H9 (cell line): ENCODE results near the gene LMBRD2. TPM values are rescaled to one million over a fixed set of nuclear protein-coding genes. Genes with fewer than 3 reads are reported as not detected.

Experiments
- DNase-seq: peaks from one replicate; pipeline ENCODE4 v3.0.0-alpha.2; 2017
- H2AFZ ChIP-seq: one replicate; pipeline ENCODE4 v1.6.1; 2013; ENCODE audit warnings: mild to moderate bottlenecking, low read length, control low read depth, moderate library complexity
- H2AK5ac ChIP-seq: 2 replicates; pipeline ENCODE4 v1.6.1; 2013; ENCODE audit warnings: low read length, control low read depth, mixed read lengths; ENCODE audit not compliant: insufficient read length
- H2BK120ac ChIP-seq: one replicate; pipeline ENCODE4 v1.6.1; 2013; ENCODE audit warnings: low read depth, mild to moderate bottlenecking, low read length, control low read depth, inconsistent platforms; ENCODE audit not compliant: poor library complexity, severe bottlenecking
- H2BK12ac ChIP-seq: 2 replicates; pipeline ENCODE4 v1.6.1; 2013; ENCODE audit warnings: low read length, control low read depth, mixed read lengths, low read depth; ENCODE audit not compliant: insufficient read length
- H2BK15ac ChIP-seq: 2 replicates; pipeline ENCODE4 v1.6.1; 2013; ENCODE audit warnings: low read depth, low read length, control low read depth
- H2BK20ac ChIP-seq: one replicate; pipeline ENCODE4 v1.6.1; 2013; ENCODE audit warnings: low read depth, mild to moderate bottlenecking, low read length, control low read depth, inconsistent platforms; ENCODE audit not compliant: poor library complexity, severe bottlenecking
- H2BK5ac ChIP-seq: 2 replicates; pipeline ENCODE4 v1.6.1; 2013; ENCODE audit warnings: low read length, control low read depth, mixed read lengths; ENCODE audit not compliant: insufficient read length
- H3K14ac ChIP-seq: 2 replicates; pipeline ENCODE4 v1.6.1; 2013; ENCODE audit warnings: low read length, control low read depth; ENCODE audit not compliant: insufficient read depth
- H3K18ac ChIP-seq: 2 replicates; pipeline ENCODE4 v1.6.1; 2013; ENCODE audit warnings: low read depth, mild to moderate bottlenecking, mixed read lengths, low read length, control low read depth; ENCODE audit not compliant: insufficient read length
- H3K23ac ChIP-seq: 2 replicates; pipeline ENCODE4 v1.6.1; 2013; ENCODE audit warnings: low read length, control low read depth, mixed read lengths, low read depth; ENCODE audit not compliant: insufficient read length
- H3K23me2 ChIP-seq: 2 replicates; pipeline ENCODE4 v1.6.1; 2013; ENCODE audit warnings: low read depth, mild to moderate bottlenecking, mixed read lengths, low read length, control low read depth; ENCODE audit not compliant: insufficient read length, poor library complexity, severe bottlenecking
- H3K27ac ChIP-seq: 2 replicates; pipeline ENCODE4 v1.5.1; 2013; ENCODE audit warnings: low read length, control low read depth, mixed read lengths, low read depth; ENCODE audit not compliant: insufficient read length
- H3K27me3 ChIP-seq: 2 replicates; pipeline ENCODE4 v1.6.1; 2013; ENCODE audit warnings: low read length, control low read depth, inconsistent platforms; ENCODE audit not compliant: insufficient read depth
- H3K4ac ChIP-seq: 2 replicates; pipeline ENCODE4 v1.6.1; 2013; ENCODE audit warnings: low read depth, mild to moderate bottlenecking, control low read depth, inconsistent platforms, low read length, moderate library complexity
- H3K4me1 ChIP-seq: 2 replicates; pipeline ENCODE4 v1.6.1; 2013; ENCODE audit warnings: low read length, control low read depth, inconsistent platforms; ENCODE audit not compliant: insufficient read depth
- H3K4me2 ChIP-seq: 2 replicates; pipeline ENCODE4 v1.6.1; 2013; ENCODE audit warnings: low read length, control low read depth, mixed read lengths; ENCODE audit not compliant: insufficient read length, insufficient read depth
- H3K56ac ChIP-seq: 2 replicates; pipeline ENCODE4 v1.6.1; 2013; ENCODE audit warnings: low read depth, mild to moderate bottlenecking, mixed read lengths, low read length, control low read depth; ENCODE audit not compliant: insufficient read length
- H3K79me1 ChIP-seq: 2 replicates; pipeline ENCODE4 v1.6.1; 2013; ENCODE audit warnings: low read depth, mild to moderate bottlenecking, moderate library complexity, low read length, control low read depth, inconsistent platforms; ENCODE audit not compliant: insufficient read depth, poor library complexity, severe bottlenecking
- H3K79me2 ChIP-seq: 2 replicates; pipeline ENCODE4 v1.6.1; 2013; ENCODE audit warnings: low read length, control low read depth, inconsistent platforms; ENCODE audit not compliant: insufficient read depth
- H3K9ac ChIP-seq: 2 replicates; pipeline ENCODE4 v1.6.1; 2013; ENCODE audit warnings: low read length, control low read depth, mixed read lengths; ENCODE audit not compliant: insufficient read length; ENCODE audit errors: extremely low read depth
- H3K9me3 ChIP-seq: one replicate; pipeline ENCODE4 v1.6.1; 2013; ENCODE audit warnings: low read depth, low read length, inconsistent platforms; ENCODE audit not compliant: control insufficient read depth
- H3T11ph ChIP-seq: one replicate; pipeline ENCODE4 v1.6.1; 2013; ENCODE audit warnings: mild to moderate bottlenecking, low read length, control low read depth, inconsistent platforms
- H4K20me1 ChIP-seq: one replicate; pipeline ENCODE4 v1.6.1; 2013; ENCODE audit not compliant: control insufficient read depth, insufficient read length, insufficient read depth
- H4K5ac ChIP-seq: 2 replicates; pipeline ENCODE4 v1.6.1; 2013; ENCODE audit warnings: low read depth, mild to moderate bottlenecking, mixed read lengths, low read length, control low read depth; ENCODE audit not compliant: insufficient read length
- H4K8ac ChIP-seq: replicated peaks from 2 replicates; pipeline ENCODE4 v1.6.1; 2013; ENCODE audit warnings: low read length, control low read depth, mixed read lengths, low read depth; ENCODE audit not compliant: insufficient read length
- H4K91ac ChIP-seq: 2 replicates; pipeline ENCODE4 v1.6.1; 2013; ENCODE audit warnings: low read depth, mild to moderate bottlenecking, moderate library complexity, mixed read lengths, low read length, control low read depth; ENCODE audit not compliant: insufficient read length
- H3K27ac Mint-ChIP-seq, 3 experiments: 2 replicates in 2 of 3; 3 replicates in 1 of 3; pipeline ENCODE4 v1.8.0; 2020 to 2021; ENCODE audit warnings: mixed read lengths in 3 of 3, mild to moderate bottlenecking in 1 of 3, moderate library complexity in 1 of 3
- H3K27me3 Mint-ChIP-seq: 2 replicates; pipeline ENCODE4 v1.8.0; 2021; ENCODE audit warnings: low read depth, mild to moderate bottlenecking, moderate library complexity, mixed read lengths
- H3K36me3 Mint-ChIP-seq, 3 experiments: 2 replicates in 2 of 3; 3 replicates in 1 of 3; pipeline ENCODE4 v1.8.0; 2020 to 2021; ENCODE audit warnings: low read depth in 3 of 3, mixed read lengths in 3 of 3; ENCODE audit not compliant: insufficient read depth in 1 of 3
- H3K4me1 Mint-ChIP-seq, 2 experiments: 2 replicates each; pipeline ENCODE4 v1.8.0; 2020; ENCODE audit warnings: mixed read lengths in 2 of 2
- H3K4me3 Mint-ChIP-seq, 2 experiments: 2 replicates in 1 of 2; 3 replicates in 1 of 2; pipeline ENCODE4 v1.8.0; 2020 to 2021; ENCODE audit warnings: mild to moderate bottlenecking in 2 of 2, mixed read lengths in 2 of 2, moderate library complexity in 1 of 2
- H3K9me3 Mint-ChIP-seq, 2 experiments: 2 replicates in 1 of 2; 3 replicates in 1 of 2; pipeline ENCODE4 v1.8.0; 2020; ENCODE audit warnings: mild to moderate bottlenecking in 2 of 2, mixed read lengths in 2 of 2, moderate library complexity in 1 of 2
- CTCF ChIP-seq: fragments of 200-600 bp; sonication (generic); conservative IDR thresholded peaks from 3 replicates; pipeline ENCODE4 v1.8.0; 2021; ENCODE audit warnings: antibody characterized with exemption, mild to moderate bottlenecking
- WGBS: extraction: QIAGEN DNeasy Blood & Tissue Kit; methylation state at CpG from one replicate; pipeline ENCODE4 v1.1.7; 2013; ENCODE audit warnings: missing lambda C conversion rate, low lambda C conversion rate, mixed read lengths; ENCODE audit not compliant: insufficient read length; ENCODE audit errors: extremely low coverage; 5-methylcytosine and 5-hydroxymethylcytosine counted together
- total RNA-seq: library from RNA; stranded (reverse); gene quantifications from 2 replicates; pipeline ENCODE4 v1.2.1, GENCODE V29; 2021

Gene LMBRD2
- total RNA-seq, 1 experiment from 2014 or later = 5.3 TPM

GRCh38 chr5:36152324-36153297 is 924 bp upstream of the LMBRD2 start:
- no peak overlapping the region for H2BK12ac ChIP-seq
- peaks cover 8% of the 10 kb centered on the region for H3K79me1 ChIP-seq
- H3K4ac ChIP-seq = no peak overlapping the region
- H3K9me3 ChIP-seq = no peaks in the 10 kb centered on the region
- Mint-ChIP-seq H3K4me3 (peak overlapping the region; percentile 88 to 95), H3K27ac (peak overlapping the region; percentile 43 to 92 (median 74)), H3K27me3 (no peaks in the 10 kb centered on the region), H3K9me3 (0 out of 5 replicates have a peak, but pooled peaks cover 0 to 3% of the 10 kb centered on the region in 2 experiments), H3K4me1 (peaks cover 21 to 32% of the 10 kb centered on the region in 2 experiments), H3K36me3 (peaks cover 19 to 45% (median 42%) of the 10 kb centered on the region in 3 experiments; a peak in 6 of 7 replicates)
- H2AFZ ChIP-seq = peak overlapping the region; percentile 42
- no peak overlapping the region for H3K18ac ChIP-seq
- no peak overlapping the region for H3T11ph ChIP-seq
- no peaks in the 10 kb centered on the region for H3K27me3 ChIP-seq
- H3K23ac ChIP-seq = no peak overlapping the region
- H2BK15ac ChIP-seq = no peak overlapping the region
- H3K27ac ChIP-seq = no peak overlapping the region
- peak overlapping the region; percentile 52; the same call in 1 of the 2 replicates for H3K14ac ChIP-seq
- H2BK20ac ChIP-seq = no peak overlapping the region
- peaks cover 4% of the 10 kb centered on the region; the same call in 1 of the 2 replicates for H3K79me2 ChIP-seq
- H3K4me2 ChIP-seq = peak overlapping the region; percentile 92
- H3K56ac ChIP-seq = no peak overlapping the region
- H2BK5ac ChIP-seq = no peak overlapping the region
- no peak overlapping the region for H4K5ac ChIP-seq
- H3K4me1 ChIP-seq = no peaks in the 10 kb centered on the region
- no peak overlapping the region for H2AK5ac ChIP-seq
- H4K20me1 ChIP-seq = no peaks in the 10 kb centered on the region
- no peak overlapping the region for H2BK120ac ChIP-seq
- H3K9ac ChIP-seq = peak overlapping the region; percentile 96
- no peak overlapping the region for H4K91ac ChIP-seq
- WGBS = no CpG with 5 or more reads among the region's 24 CpGs
- no peak for DNase-seq
- H3K23me2 ChIP-seq = peaks cover 11% of the 10 kb centered on the region
- TF ChIP-seq CTCF = no peak
- H4K8ac ChIP-seq = no peak overlapping the region
